Keratinocyte (primary cell): ENCODE measurements around the gene REV3L. TPM values are rescaled to one million over a fixed set of nuclear protein-coding genes. Genes with fewer than 3 reads are reported as not detected.

ENCODE experiments used
- DNase-seq: peaks from one replicate; pipeline ENCODE4 v3.0.0-alpha.2; 2011; ENCODE audit warnings: low read depth, missing footprints, low spot score
- FAIRE-seq: peaks from 2 replicates; lab custom pipeline; 2011; peaks lifted over from hg19 to GRCh38; lab: Jason Lieb, UNC
- H2AFZ ChIP-seq: 2 replicates; pipeline ENCODE4 v1.6.0; 2012; ENCODE audit warnings: low read length, control low read depth, inconsistent platforms; ENCODE audit not compliant: control insufficient read depth
- H3K27ac ChIP-seq: 2 replicates; pipeline ENCODE4 v1.5.1; 2011; ENCODE audit warnings: low read length; ENCODE audit not compliant: control insufficient read depth, insufficient read depth
- H3K27me3 ChIP-seq: 3 replicates; pipeline ENCODE4 v1.6.0; 2011; ENCODE audit warnings: low read length; ENCODE audit not compliant: control insufficient read depth, insufficient read depth; ENCODE audit errors: extremely low read depth
- H3K36me3 ChIP-seq, 2 experiments: 2 replicates in 1 of 2; 3 replicates in 1 of 2; pipeline ENCODE4 v1.5.1; 2011; ENCODE audit warnings: low read length in 2 of 2, mild to moderate bottlenecking in 1 of 2; ENCODE audit not compliant: control insufficient read depth in 2 of 2, insufficient read depth in 2 of 2; ENCODE audit errors: extremely low read depth in 1 of 2
- H3K4me1 ChIP-seq: 3 replicates; pipeline ENCODE4 v1.5.1; 2011; ENCODE audit warnings: low read length; ENCODE audit not compliant: control insufficient read depth, insufficient read depth; ENCODE audit errors: extremely low read depth
- H3K4me2 ChIP-seq: 3 replicates; pipeline ENCODE4 v1.6.0; 2011; ENCODE audit warnings: low read depth, low read length; ENCODE audit not compliant: control insufficient read depth, insufficient read depth; ENCODE audit errors: extremely low read depth
- H3K4me3 ChIP-seq, 3 experiments: fragments of 200-600 bp in 1 of 3; sonication (generic) in 1 of 3; 2 replicates in 2 of 3; 3 replicates in 1 of 3; pipeline ENCODE4 v1.5.1; 2011 to 2016; ENCODE audit warnings: low read length in 3 of 3, mild to moderate bottlenecking in 3 of 3, control low read depth in 2 of 3, inconsistent platforms in 1 of 3, low read depth in 1 of 3, mixed read lengths in 1 of 3, mixed run types in 1 of 3, moderate library complexity in 1 of 3; ENCODE audit not compliant: control insufficient read depth in 2 of 3, insufficient read depth in 2 of 3; ENCODE audit errors: extremely low read depth in 1 of 3
- H3K79me2 ChIP-seq: 2 replicates; pipeline ENCODE4 v1.6.0; 2012; ENCODE audit warnings: low read length; ENCODE audit not compliant: control insufficient read depth, insufficient read depth
- H3K9ac ChIP-seq: 3 replicates; pipeline ENCODE4 v1.6.0; 2011; ENCODE audit warnings: low read length; ENCODE audit not compliant: control insufficient read depth, insufficient read depth; ENCODE audit errors: extremely low read depth
- H3K9me1 ChIP-seq: 3 replicates; pipeline ENCODE4 v1.6.0; 2011; ENCODE audit warnings: low read length; ENCODE audit not compliant: control insufficient read depth, insufficient read depth; ENCODE audit errors: extremely low read depth
- H3K9me3 ChIP-seq: 2 replicates; pipeline ENCODE4 v1.5.1; 2012; ENCODE audit warnings: low read depth, low read length; ENCODE audit not compliant: control insufficient read depth
- H4K20me1 ChIP-seq: 3 replicates; pipeline ENCODE4 v1.6.0; 2011; ENCODE audit warnings: low read length; ENCODE audit not compliant: control insufficient read depth, insufficient read depth; ENCODE audit errors: extremely low read depth
- CTCF ChIP-seq, 3 experiments: IDR thresholded peaks in 1 of 3; conservative IDR thresholded peaks in 1 of 3; optimal IDR thresholded peaks in 1 of 3; 2 replicates in 2 of 3; 3 replicates in 1 of 3; pipeline versions ENCODE3 to v1.5.1; 2011; ENCODE audit warnings: low read length in 3 of 3, mild to moderate bottlenecking in 3 of 3, moderate library complexity in 2 of 3, control low read depth in 1 of 3, inconsistent platforms in 1 of 3; ENCODE audit not compliant: insufficient read depth in 2 of 3; ENCODE audit errors: extremely low read depth in 1 of 3
- EZH2 ChIP-seq: IDR thresholded peaks from one replicate; pipeline ENCODE4 v1.6.1; 2012; ENCODE audit warnings: inconsistent platforms, mild to moderate bottlenecking, low read length, moderate library complexity
- dilution Hi-C: fragments of 300-500 bp; cut with MboI; formaldehyde crosslinking; loops from one replicate; pipeline ENCODE4 v1.7.0; 2020; ENCODE audit warnings: low sequenced_read_pairs; ENCODE audit not compliant: extremely low pct_ligation_motif_present
- polyA plus RNA-seq, 5 experiments: library from polyadenylated mRNA; depleted of rRNA in 3 of 5; stranded (reverse) in 3 of 5; stranded (forward) in 1 of 5; unstranded in 1 of 5; fragments of >200 nt; gene quantifications; 1 replicate in 1 of 5; 2 replicates in 3 of 5; 3 replicates in 1 of 5; pipeline versions ENCODE4 v1.2.1 to v1.2.3, GENCODE V29; 2011 to 2012; ENCODE audit warnings: missing spikeins in 2 of 5, low read depth in 1 of 5, low replicate concordance in 1 of 5

The REV3L gene
- polyA plus RNA-seq, 1 donor (not counting 4 experiments of a cell fraction or from before 2014, with no cell fraction given): 9.5 TPM

GRCh38 chr6:111427341-111428116 lies 55.5 kb downstream of the REV3L start:
- Histone ChIP-seq H3K27ac (peak overlapping the region; percentile 72), H3K4me1 (peaks cover 40% of the 10 kb centered on the region), H3K36me3 (no peaks in the 10 kb centered on the region), H3K27me3 (no peaks in the 10 kb centered on the region), H3K4me3 (peak overlapping the region in 2 of 3 experiments; percentile 60 to 67), H3K9me3 (no peaks in the 10 kb centered on the region), H4K20me1 (no peaks in the 10 kb centered on the region), H3K4me2 (peak overlapping the region; percentile 95), H3K79me2 (peaks cover 41% of the 10 kb centered on the region), H3K9ac (peak overlapping the region; percentile 28), H2AFZ (peak overlapping the region; percentile 27), H3K9me1 (no peaks in the 10 kb centered on the region)
- peak; percentile 38 for DNase-seq
- peak; percentile 93 for FAIRE-seq
- TF ChIP-seq EZH2 (no peak), CTCF (optimal IDR thresholded peaks at IDR 0.05 in 1 of 3, IDR thresholded peaks at IDR 0.05 in 1 of 3, conservative IDR thresholded peaks at IDR 0.05 in 1 of 3; ENCODE audit: extremely low read depth in 1 of 3, insufficient read depth in 2 of 3, low read length in 3 of 3) (no peak)
- dilution Hi-C loops: no loop called here

- H3K36me3 ChIP-seq: no peaks in the 10 kb centered on the region
- H3K9me1 ChIP-seq: no peaks in the 10 kb centered on the region
- H3K9ac ChIP-seq: no peak overlapping the region
- H3K9me3 ChIP-seq: no peaks in the 10 kb centered on the region
- no peak overlapping the region for H3K27ac ChIP-seq
- dilution Hi-C loops: no loop called here
- H3K4me3 ChIP-seq: no peak overlapping the region
- TF ChIP-seq CTCF (optimal IDR thresholded peaks at IDR 0.05 in 1 of 3, IDR thresholded peaks at IDR 0.05 in 1 of 3, conservative IDR thresholded peaks at IDR 0.05 in 1 of 3; ENCODE audit: extremely low read depth in 1 of 3, insufficient read depth in 2 of 3, low read length in 3 of 3): no peak
- TF ChIP-seq EZH2: no peak
- no peak overlapping the region for H2AFZ ChIP-seq
- H3K79me2 ChIP-seq: peaks cover 37% of the 10 kb centered on the region
- H3K4me2 ChIP-seq: no peak overlapping the region
- H4K20me1 ChIP-seq: no peaks in the 10 kb centered on the region
- DNase-seq: no peak
- no peaks in the 10 kb centered on the region for H3K27me3 ChIP-seq
- no peak for FAIRE-seq
- H3K4me1 ChIP-seq: peaks cover 44% of the 10 kb centered on the region
Observed at GRCh38 chr6:111423960-111424846, 58.8 kb downstream of the REV3L start.
